Subcutaneous abdominal adipose tissue (tissue), 5 donors: ENCODE results near the gene SYPL1.
A peak's percentile ranks its signal among the peaks of the same experiment; 100 is the strongest.
"Not testable (repeated sequence)": the region's sequence is repeated elsewhere in the genome, so short reads cannot be mapped to it uniquely, and the experiment has no call there.

ENCODE experiments used
- H3K27ac ChIP-seq: one replicate; pipeline ENCODE4 v1.7.0; 2013; ENCODE audit warnings: low read depth, mild to moderate bottlenecking, inconsistent platforms, low read length, moderate library complexity
- H3K27me3 ChIP-seq, 5 donors: one replicate each; pipeline ENCODE4 v1.7.0; 2013; ENCODE audit warnings: low read length in 5 of 5, inconsistent platforms in 1 of 5; ENCODE audit not compliant: control insufficient read depth in 5 of 5, insufficient read depth in 4 of 5
- H3K36me3 ChIP-seq, 5 donors: one replicate each; pipeline ENCODE4 v1.7.0; 2013; ENCODE audit warnings: low read length in 5 of 5; ENCODE audit not compliant: control insufficient read depth in 5 of 5, insufficient read depth in 5 of 5
- H3K4me1 ChIP-seq, 5 donors: one replicate each; pipeline ENCODE4 v1.7.0; 2013; ENCODE audit warnings: low read length in 5 of 5, mild to moderate bottlenecking in 3 of 5, moderate library complexity in 1 of 5; ENCODE audit not compliant: control insufficient read depth in 5 of 5, insufficient read depth in 5 of 5
- H3K4me3 ChIP-seq, 5 donors: one replicate each; pipeline ENCODE4 v1.7.0; 2013; ENCODE audit warnings: low read length in 5 of 5, low read depth in 1 of 5
- H3K9ac ChIP-seq, 5 donors: one replicate each; pipeline ENCODE4 v1.7.0; 2013; ENCODE audit warnings: low read length in 5 of 5, mild to moderate bottlenecking in 4 of 5, moderate library complexity in 3 of 5
- H3K9me3 ChIP-seq, 5 donors: one replicate each; pipeline ENCODE4 v1.7.0; 2013; ENCODE audit warnings: low read length in 5 of 5; ENCODE audit not compliant: control insufficient read depth in 5 of 5
- donor health status: healthy.
- donor health status: healthy.
- donor health status: healthy.
- donor health status: healthy.
- donor health status: healthy.

SYPL1 gene

DNA sequence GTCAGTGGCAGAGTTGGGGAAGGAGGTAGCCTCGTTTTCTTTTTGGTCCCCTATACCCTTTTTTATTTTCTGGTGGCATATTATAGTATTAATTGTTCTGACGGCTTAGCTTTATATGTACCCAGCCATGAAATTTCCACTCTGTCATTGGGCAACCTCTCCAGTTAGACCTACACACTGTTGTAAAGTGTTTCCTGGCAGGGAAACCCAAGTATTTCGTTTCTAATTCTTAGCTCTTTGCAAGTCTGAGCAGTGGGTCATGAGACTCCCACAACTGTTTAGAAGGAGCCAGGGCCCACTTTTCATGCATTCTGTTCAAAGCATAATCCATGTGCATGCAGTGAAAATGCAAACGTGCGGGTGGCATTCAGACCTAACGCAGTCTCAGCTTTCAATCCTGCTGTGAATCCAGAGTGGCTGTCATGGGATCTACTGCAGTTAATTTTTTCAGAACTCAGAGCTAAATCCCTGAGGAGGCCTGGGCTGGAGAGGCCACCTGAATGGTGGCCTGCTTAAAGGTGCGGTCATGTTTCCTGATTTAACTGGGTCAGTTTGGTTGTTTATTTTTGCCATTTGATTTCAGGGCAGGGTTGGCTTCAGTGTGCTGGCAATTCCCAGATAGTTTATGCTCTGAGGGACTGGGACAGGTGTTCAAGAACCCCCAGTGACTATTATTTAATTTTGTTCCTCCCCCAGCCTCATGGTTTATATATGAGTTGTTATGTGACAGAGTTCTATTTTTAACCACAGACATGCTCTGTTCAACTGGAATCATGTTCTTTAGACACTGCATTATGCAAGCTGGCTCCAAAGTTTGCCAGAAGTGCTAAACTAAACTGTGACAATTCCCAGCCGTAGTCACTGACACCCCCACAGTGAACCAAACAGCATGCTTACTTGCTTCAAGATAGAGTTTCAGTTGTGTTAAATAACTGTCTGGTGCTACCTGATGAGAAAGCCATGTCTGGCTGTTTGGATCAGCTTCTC is 27.4 kb upstream of the SYPL1 start:
- Histone ChIP-seq H3K9ac (no peak overlapping the region), H3K4me3 (peak overlapping the region in 1 of 5 donors; percentile 5), H3K9me3 (no peaks in the 10 kb centered on the region), H3K27ac (peak overlapping the region; percentile 81), H3K27me3 (no peaks in the 10 kb centered on the region), H3K36me3 (no peaks in the 10 kb centered on the region), H3K4me1 (peaks cover 0 to 23% (median 10%) of the 10 kb centered on the region in 5 donors)

DNA sequence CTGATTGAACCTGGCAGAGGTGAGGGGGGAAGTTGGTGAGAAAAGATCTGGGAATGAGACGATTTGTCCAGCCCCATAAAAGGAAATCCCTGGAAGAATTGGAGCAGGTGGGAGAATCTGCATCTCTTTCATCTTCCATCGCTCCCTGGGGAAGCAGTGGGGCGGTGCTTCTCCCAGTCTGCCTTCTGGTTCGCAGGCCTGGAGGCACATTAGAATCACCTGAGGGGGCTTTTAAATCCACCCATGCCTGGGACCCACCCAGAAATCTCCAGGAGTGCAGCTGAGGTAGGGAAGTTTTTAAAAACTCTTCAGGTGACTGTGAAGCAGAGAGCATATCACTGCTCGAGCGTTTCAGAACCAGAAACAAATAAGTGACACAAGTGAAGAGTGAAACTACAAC is 26.7 kb upstream of the SYPL1 start:
- Histone ChIP-seq H3K9ac (no peak overlapping the region), H3K4me3 (no peak overlapping the region), H3K27ac (no peak overlapping the region), H3K9me3 (no peaks in the 10 kb centered on the region), H3K27me3 (no peaks in the 10 kb centered on the region), H3K4me1 (peaks cover 0 to 23% (median 10%) of the 10 kb centered on the region in 5 donors), H3K36me3 (no peaks in the 10 kb centered on the region)

DNA sequence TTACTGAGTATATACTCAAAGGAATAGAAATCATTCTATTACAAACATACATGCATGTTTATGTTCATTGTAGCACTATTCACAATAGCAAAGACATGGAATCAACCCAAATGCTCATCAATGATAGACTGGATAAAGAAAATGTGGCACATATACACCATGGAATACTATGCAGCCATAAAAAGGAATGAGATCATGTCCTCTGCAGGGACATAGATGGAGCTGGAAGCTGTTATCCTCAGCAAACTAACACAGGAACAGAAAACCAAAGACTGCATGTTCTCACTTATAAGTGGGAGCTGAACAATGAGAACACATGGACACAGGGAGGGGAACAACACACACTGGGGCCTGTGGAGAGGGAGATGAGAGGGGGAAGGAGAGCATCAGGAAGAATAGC is 26.1 kb upstream of the SYPL1 start:
- H3K27ac ChIP-seq, H3K9me3 ChIP-seq, H3K36me3 ChIP-seq, H3K4me3 ChIP-seq, H3K27me3 ChIP-seq, H3K9ac ChIP-seq: not testable (repeated sequence)
- H3K4me1 ChIP-seq = peaks cover 0 to 23% (median 10%) of the 10 kb centered on the region in 5 donors

DNA sequence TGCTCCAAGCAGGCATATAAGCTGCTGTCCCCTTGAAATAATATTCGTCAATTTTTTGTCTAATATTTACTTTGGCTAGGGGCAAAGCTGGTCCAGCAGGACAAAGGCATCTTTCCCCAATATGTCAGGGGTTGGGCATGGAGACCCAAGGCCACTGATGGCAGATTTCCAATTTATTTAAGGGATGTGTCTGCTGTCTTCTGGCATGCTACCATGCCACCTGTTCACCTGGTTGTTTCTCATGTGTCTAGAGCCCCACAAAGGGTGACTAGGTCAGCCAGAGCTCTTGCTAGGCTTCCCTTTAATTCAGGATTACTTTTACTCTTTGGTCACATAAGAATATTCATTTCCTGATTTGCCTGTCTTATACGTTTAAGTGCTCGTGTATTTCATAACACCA is 22.1 kb upstream of the SYPL1 start:
- Histone ChIP-seq H3K9me3 (no peaks in the 10 kb centered on the region), H3K27ac (no peak overlapping the region), H3K27me3 (no peaks in the 10 kb centered on the region), H3K9ac (no peak overlapping the region), H3K36me3 (no peaks in the 10 kb centered on the region), H3K4me1 (peaks cover 0 to 10% (median under 1%) of the 10 kb centered on the region in 5 donors), H3K4me3 (no peak overlapping the region)

DNA sequence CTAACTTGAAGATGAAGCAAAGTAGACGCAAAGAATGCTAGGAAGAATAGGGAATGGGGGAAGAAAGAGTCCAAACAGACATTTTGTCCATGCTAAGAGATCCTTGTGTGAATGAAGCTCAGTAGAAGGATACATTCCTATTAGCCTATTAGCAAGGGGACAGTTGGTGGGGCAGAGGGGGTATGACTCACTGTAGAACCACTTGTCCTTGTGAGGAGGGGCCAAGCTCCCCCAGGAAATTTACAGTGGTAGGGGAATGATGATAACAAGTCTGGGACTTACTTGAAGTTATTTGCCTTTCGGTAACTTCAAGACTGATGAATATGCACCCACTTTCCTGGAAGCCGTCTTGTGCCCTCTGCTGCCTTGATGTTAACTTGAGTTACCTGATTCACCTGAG is 17.2 kb upstream of the SYPL1 start:
- Histone ChIP-seq H3K36me3 (no peaks in the 10 kb centered on the region), H3K4me3 (no peak overlapping the region), H3K27ac (no peak overlapping the region), H3K27me3 (no peaks in the 10 kb centered on the region), H3K4me1 (peaks cover 0 to 14% (median 7%) of the 10 kb centered on the region in 5 donors), H3K9me3 (no peaks in the 10 kb centered on the region), H3K9ac (no peak overlapping the region)

DNA sequence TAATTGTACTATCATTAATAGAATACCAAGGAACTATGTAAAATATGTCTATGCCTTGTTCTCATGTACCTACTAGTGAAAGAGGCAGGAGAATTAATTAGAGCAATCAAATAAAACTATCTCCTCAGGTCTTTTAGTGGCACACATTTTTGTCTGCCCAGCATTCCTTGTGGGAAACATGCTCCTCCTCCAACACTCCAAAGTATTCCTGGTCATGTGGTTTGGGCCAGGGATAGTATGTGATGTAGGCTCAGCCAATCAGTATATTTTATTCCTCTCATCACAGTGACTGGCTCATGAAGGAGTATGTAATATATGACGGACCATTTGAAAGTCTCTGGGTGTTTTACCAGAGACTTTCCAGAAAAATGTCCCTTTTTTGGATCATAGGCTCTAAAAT is 16.7 kb upstream of the SYPL1 start:
- Histone ChIP-seq H3K4me1 (peaks cover 0 to 15% (median 7%) of the 10 kb centered on the region in 5 donors), H3K27me3 (no peaks in the 10 kb centered on the region), H3K27ac (no peak overlapping the region), H3K9ac (no peak overlapping the region), H3K4me3 (no peak overlapping the region), H3K9me3 (no peaks in the 10 kb centered on the region), H3K36me3 (no peaks in the 10 kb centered on the region)

DNA sequence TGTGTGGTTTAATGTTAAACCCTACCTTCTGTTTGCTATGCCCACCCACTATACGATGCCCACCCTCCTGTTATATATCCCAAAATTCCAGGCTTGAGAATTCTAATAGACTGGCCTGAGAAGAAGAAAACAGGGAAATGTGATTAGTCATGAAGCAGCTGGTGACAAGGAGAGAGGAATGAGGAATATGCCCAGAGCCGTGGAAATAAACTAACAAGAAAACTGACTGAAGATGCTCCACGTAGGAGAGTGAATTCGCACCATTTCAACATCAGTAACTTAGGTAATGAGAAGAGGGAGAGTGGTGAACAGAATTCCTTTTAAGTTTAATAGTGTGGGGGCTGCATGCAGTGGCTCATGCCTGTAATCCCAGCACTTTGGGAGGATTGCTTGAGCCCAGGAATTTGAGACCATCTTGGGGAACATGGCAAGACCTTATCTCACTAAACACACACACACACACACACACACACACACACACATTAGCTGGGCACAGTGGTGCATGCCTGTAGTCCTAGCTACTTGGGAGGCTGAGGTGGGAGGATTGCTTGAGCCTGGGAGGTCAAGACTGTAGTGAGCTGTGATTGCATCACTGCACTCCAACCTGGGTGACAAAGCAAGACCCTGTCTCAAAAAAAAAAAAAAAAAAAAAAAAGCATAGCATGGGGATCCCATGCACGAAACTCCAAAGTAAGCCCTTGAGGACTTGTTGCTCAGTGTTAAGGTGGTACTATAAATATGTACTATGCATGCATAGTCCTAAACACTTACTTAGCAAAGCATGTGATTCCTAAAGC is 16.1 kb upstream of the SYPL1 start:
- H3K27me3 ChIP-seq = no peaks in the 10 kb centered on the region
- H3K4me1 ChIP-seq = peaks cover 0 to 15% (median 7%) of the 10 kb centered on the region in 5 donors
- H3K4me3 ChIP-seq = no peak overlapping the region
- H3K36me3 ChIP-seq = no peaks in the 10 kb centered on the region
- H3K27ac ChIP-seq = no peak overlapping the region
- H3K9me3 ChIP-seq = no peaks in the 10 kb centered on the region
- no peak overlapping the region for H3K9ac ChIP-seq

DNA sequence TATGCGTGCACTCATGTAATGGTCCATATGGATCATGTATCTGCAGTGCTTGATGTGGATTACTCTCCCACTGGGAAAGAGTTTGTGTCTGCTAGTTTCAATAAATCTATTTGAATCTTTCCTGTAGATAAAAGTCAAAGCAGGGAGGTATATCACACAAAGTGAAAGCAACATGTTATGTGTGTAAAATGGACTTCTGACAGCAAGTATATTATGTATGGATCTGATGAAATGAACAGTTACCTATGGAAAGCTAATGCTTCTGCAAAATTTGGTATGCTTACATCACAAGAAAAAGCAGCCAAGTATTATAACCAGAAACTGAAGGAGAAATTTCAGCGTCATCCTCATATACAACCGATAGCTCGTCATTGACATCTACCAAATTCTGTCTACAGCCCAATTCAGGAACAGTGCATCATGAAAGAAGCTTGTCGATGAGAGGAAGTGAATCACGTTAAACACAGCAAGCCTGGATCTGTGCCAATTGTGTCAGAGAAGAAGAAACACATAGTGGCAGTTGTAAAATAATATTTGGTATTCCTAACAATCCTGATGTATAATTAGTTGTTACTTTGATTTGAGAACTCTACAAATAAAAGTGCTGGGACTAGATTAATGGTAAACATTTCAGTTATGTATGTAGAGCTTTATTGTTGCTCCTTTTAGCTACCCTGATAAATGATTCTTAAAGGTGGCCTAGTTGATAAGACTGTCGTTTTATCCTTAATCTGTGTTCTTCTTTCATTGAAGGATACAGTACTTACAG is 14.2 kb upstream of the SYPL1 start:
- H3K36me3 ChIP-seq = no peaks in the 10 kb centered on the region
- no peaks in the 10 kb centered on the region for H3K27me3 ChIP-seq
- H3K9ac ChIP-seq = no peak overlapping the region
- H3K9me3 ChIP-seq = no peaks in the 10 kb centered on the region
- no peak overlapping the region for H3K4me3 ChIP-seq
- H3K27ac ChIP-seq = no peak overlapping the region
- H3K4me1 ChIP-seq = peaks cover 0 to 19% (median 11%) of the 10 kb centered on the region in 5 donors

DNA sequence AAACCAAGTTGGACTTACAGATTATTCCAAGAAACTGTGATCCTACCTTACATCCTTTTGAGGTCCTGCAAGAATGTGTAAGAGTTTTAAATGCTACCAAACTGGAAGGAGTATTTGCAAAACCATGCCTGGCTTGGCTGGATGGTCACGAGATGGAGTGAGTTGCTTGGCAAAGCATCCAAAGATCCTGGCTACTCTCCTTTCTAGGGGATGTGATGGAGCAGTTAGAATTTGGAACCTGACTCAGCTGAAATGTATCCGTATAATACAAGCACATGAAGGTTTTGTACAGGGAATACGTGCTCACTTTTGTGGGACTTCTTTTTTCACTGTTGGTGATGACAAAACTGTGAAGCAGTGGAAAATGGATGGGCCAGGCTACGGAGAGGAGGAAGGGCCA is 13.3 kb upstream of the SYPL1 start:
- Histone ChIP-seq H3K27ac (no peak overlapping the region), H3K4me1 (peaks cover 0 to 19% (median 13%) of the 10 kb centered on the region in 5 donors), H3K9me3 (no peaks in the 10 kb centered on the region), H3K27me3 (no peaks in the 10 kb centered on the region), H3K4me3 (no peak overlapping the region), H3K9ac (no peak overlapping the region), H3K36me3 (no peaks in the 10 kb centered on the region)
